ENCODE data around the gene ATG13. TPM values are rescaled to one million over a fixed set of nuclear protein-coding genes. Genes with fewer than 3 reads are reported as not detected.
"Not testable (repeated sequence)": the region's sequence is repeated elsewhere in the genome, so short reads cannot be mapped to it uniquely, and the experiment has no call there.

The ATG13 gene
- polyA plus RNA-seq, 1 donor: 52.9 TPM

DNA sequence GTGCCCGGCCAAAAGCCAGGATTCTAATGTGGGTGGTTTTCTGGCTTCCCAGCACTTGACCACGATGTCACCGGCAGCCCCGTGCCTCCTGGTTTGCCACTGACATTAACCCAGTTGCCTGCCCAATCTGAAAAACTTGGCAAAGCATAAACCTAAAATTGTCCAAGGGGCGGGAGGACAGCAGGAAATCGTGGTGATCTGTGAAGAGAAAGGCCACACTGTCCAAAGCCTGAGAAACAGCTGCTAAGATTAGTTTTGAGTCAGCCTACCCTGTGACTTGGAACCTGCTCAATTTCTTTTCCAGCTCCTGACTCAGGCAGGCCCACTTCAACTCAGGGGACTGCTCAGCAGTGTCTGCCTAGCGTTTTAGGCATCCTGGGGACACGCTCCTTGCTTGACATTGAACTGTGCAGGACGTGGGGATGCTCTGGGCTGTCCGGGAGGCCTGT is 93.5 kb downstream of the ATG13 start:
- Histone ChIP-seq H3K27me3 (ENCODE audit: control insufficient read depth, insufficient read depth, low read length) (no peaks in the 10 kb centered on the region), H3K9me3 (ENCODE audit: control insufficient read depth, low read depth, low read length) (no peaks in the 10 kb centered on the region), H3K4me3 (ENCODE audit: low read length) (no peak overlapping the region), H3K36me3 (ENCODE audit: control insufficient read depth, insufficient read depth, low read length) (peaks cover 13% of the 10 kb centered on the region), H3K4me1 (ENCODE audit: control insufficient read depth, insufficient read depth, low read length) (no peaks in the 10 kb centered on the region), H3K27ac (ENCODE audit: low read length) (no peak overlapping the region)
- no peak for DNase-seq
- no CpG with 5 or more reads among the region's 10 CpGs for WGBS (ENCODE audit: insufficient coverage, low lambda C conversion rate)

DNA sequence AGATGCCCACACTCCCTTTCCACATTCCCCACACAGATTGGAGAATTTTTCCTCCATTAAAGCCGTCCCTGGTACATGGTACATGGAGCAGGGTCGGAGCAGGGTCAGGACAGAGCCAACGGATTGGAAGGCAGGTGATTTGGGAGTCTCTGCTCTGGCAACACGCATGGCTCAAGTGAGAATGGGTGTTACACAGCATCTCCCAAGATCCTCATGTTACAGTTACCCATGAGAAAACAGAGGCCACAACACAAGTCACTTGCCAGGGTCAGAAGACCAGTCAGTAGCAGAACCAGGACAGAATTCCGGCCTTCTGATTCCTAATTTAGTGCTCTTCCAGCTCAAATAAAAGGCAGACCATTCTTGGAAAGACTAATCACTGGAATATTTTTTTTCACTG is 94.0 kb downstream of the ATG13 start:
- Histone ChIP-seq H3K4me1 (ENCODE audit: control insufficient read depth, insufficient read depth, low read length) (no peaks in the 10 kb centered on the region), H3K27me3 (ENCODE audit: control insufficient read depth, insufficient read depth, low read length) (no peaks in the 10 kb centered on the region), H3K36me3 (ENCODE audit: control insufficient read depth, insufficient read depth, low read length) (peaks cover 11% of the 10 kb centered on the region), H3K4me3 (ENCODE audit: low read length) (no peak overlapping the region), H3K27ac (ENCODE audit: low read length) (no peak overlapping the region), H3K9me3 (ENCODE audit: control insufficient read depth, low read depth, low read length) (no peaks in the 10 kb centered on the region)
- DNase-seq: no peak
- no CpG with 5 or more reads among the region's 5 CpGs for WGBS (ENCODE audit: insufficient coverage, low lambda C conversion rate)

DNA sequence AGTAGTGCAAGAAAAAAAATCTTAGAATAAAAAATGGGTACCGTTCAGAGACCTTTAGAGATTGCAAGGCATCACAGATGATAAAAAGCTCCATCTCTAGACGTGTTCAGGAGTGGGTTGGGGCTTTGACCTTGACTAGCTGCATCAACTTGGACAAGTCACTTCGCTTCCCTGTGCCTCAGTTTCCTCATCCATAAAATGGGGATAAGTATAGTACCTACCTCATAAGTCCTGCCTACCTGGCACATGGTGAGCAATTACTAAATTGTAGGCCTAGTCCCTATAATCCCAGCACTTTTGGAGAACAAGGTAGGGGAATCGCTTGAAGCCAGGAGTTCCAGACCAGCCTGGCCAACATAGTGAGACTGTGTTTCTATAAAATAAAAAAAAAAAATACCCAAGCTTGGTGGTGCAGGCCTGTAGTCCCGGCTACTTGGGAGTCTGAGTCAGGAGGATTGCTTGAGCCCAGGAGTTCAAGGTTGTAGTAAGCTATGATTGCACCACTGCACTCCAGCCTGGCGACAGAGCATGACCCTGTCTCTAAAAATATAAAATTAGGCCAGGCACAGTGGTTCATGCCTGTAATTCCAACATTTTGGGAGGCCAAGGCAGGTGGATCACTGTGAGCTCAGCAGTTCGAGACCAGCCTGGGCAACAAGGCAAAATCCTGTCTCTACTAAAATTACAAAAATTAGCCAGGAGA is 95.7 kb downstream of the ATG13 start:
- Histone ChIP-seq H3K9me3 (ENCODE audit: control insufficient read depth, low read depth, low read length) (no peaks in the 10 kb centered on the region), H3K36me3 (ENCODE audit: control insufficient read depth, insufficient read depth, low read length) (no peaks in the 10 kb centered on the region), H3K4me1 (ENCODE audit: control insufficient read depth, insufficient read depth, low read length) (peaks cover 4% of the 10 kb centered on the region), H3K4me3 (ENCODE audit: low read length) (no peak overlapping the region), H3K27ac (ENCODE audit: low read length) (no peak overlapping the region), H3K27me3 (ENCODE audit: control insufficient read depth, insufficient read depth, low read length) (no peaks in the 10 kb centered on the region)
- DNase-seq: no peak
- 100% methylated on average over 1 of the region's 7 CpGs for WGBS (ENCODE audit: insufficient coverage, low lambda C conversion rate)

DNA sequence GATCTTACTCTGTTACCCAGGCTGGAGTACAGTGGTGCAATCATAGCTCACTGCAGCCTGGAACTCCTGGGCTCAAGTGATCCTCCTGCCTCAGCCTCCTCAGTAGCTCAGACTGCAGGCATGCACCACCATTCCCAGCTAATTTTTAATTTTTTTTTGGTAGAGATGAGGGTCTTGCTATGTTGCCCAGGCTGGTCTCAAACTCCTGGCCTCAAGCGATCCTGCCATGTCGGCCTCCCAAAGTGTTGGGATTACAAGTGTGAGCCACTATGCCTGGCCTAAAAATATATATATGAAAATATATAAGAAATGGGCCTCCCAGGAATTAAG is 100.4 kb downstream of the ATG13 start:
- peaks cover 17% of the 10 kb centered on the region for H3K4me1 ChIP-seq (ENCODE audit: control insufficient read depth, insufficient read depth, low read length)
- H3K36me3 ChIP-seq (ENCODE audit: control insufficient read depth, insufficient read depth, low read length); H3K4me3 ChIP-seq (ENCODE audit: low read length); H3K27ac ChIP-seq (ENCODE audit: low read length); H3K27me3 ChIP-seq (ENCODE audit: control insufficient read depth, insufficient read depth, low read length); DNase-seq; H3K9me3 ChIP-seq (ENCODE audit: control insufficient read depth, low read depth, low read length): not testable (repeated sequence)
- no CpG with 5 or more reads among the region's 2 CpGs for WGBS (ENCODE audit: insufficient coverage, low lambda C conversion rate)

DNA sequence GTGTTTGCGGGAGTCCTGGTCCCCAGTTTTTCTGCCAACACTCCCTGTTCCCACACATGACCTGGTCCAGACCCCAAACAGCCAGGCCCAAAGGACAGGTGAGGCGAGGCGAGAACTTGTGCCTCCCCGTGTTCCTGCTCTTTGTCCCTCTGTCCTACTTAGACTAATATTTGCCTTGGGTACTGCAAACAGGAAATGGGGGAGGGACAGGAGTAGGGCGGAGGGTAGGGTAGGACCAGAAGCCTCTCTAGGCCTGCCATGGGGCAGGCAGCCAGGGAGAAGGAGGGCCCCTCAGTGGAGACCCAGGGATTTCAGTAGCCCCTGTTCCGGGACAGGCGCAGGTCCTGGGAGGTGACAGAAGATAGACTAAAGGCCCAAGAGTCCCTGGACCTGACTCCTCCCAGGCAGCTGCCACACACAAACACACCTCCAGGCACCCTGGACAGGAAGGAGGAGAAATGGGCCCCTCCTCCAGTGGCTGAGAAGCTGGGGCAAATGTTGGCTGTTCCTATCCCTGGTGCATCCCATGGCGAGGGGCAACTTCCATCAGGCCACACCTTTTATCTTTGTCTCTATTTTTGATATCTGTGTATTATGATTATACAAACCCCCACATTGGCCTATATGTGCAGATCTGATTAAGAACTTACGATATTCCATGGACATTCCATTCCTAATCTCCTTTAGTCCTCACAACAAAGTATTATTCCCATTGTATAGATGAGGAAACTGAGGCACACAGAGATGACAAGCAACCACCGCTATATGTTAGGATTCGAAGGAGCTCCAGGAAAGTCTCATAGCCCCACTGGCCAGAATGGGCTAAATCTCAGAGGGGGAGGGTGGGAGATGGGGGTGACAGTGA is 101.0 kb downstream of the ATG13 start:
- H3K27ac ChIP-seq (ENCODE audit: low read length): no peak overlapping the region
- H3K27me3 ChIP-seq (ENCODE audit: control insufficient read depth, insufficient read depth, low read length): no peaks in the 10 kb centered on the region
- no CpG with 5 or more reads among the region's 11 CpGs for WGBS (ENCODE audit: insufficient coverage, low lambda C conversion rate)
- peak; percentile 30 to 74 for DNase-seq
- H3K9me3 ChIP-seq (ENCODE audit: control insufficient read depth, low read depth, low read length): no peaks in the 10 kb centered on the region
- no peak overlapping the region for H3K4me3 ChIP-seq (ENCODE audit: low read length)
- H3K36me3 ChIP-seq (ENCODE audit: control insufficient read depth, insufficient read depth, low read length): no peaks in the 10 kb centered on the region
- peaks cover 17% of the 10 kb centered on the region for H3K4me1 ChIP-seq (ENCODE audit: control insufficient read depth, insufficient read depth, low read length)

DNA sequence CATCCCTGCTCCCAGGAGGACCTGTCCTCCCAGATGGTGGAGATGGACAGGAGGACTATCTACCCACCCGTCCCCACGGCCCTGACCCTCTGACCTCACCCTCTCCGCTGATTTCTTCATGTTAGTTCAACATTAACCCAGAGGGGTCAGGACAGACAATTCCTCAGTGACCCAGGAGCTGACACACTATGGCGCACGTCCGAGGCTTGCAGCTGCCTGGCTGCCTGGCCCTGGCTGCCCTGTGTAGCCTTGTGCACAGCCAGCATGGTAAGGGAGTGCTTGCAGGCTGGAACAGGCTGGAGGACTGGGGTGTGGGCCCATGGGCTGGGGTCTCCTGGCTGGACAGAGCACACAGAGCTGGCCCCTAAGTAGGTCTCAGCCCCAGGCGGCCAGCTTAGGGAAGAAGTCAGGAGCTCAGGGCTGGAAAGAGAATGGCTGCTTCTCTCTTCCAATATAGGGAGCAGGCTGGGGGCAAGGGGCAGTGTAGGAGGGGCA is 101.7 kb downstream of the ATG13 start, which contains the start of gene F2:
F2 (plus strand) TSS at position 166 of the 495 bp plus-strand sequence; CDS start at position 189, 23 bp downstream.
- Histone ChIP-seq H3K4me3 (ENCODE audit: low read length) (no peak within 1 kb of the TSS), H3K27ac (ENCODE audit: low read length) (no peak within 1 kb of the TSS), H3K36me3 (ENCODE audit: control insufficient read depth, insufficient read depth, low read length) (no peaks in the 10 kb centered on the region), H3K27me3 (ENCODE audit: control insufficient read depth, insufficient read depth, low read length) (no peaks in the 10 kb centered on the region), H3K4me1 (ENCODE audit: control insufficient read depth, insufficient read depth, low read length) (peaks cover 17% of the 10 kb centered on the region), H3K9me3 (ENCODE audit: control insufficient read depth, low read depth, low read length) (no peaks in the 10 kb centered on the region)
- no CpG with 5 or more reads among the region's 7 CpGs for WGBS (ENCODE audit: insufficient coverage, low lambda C conversion rate)
- DNase-seq: no peak

DNA sequence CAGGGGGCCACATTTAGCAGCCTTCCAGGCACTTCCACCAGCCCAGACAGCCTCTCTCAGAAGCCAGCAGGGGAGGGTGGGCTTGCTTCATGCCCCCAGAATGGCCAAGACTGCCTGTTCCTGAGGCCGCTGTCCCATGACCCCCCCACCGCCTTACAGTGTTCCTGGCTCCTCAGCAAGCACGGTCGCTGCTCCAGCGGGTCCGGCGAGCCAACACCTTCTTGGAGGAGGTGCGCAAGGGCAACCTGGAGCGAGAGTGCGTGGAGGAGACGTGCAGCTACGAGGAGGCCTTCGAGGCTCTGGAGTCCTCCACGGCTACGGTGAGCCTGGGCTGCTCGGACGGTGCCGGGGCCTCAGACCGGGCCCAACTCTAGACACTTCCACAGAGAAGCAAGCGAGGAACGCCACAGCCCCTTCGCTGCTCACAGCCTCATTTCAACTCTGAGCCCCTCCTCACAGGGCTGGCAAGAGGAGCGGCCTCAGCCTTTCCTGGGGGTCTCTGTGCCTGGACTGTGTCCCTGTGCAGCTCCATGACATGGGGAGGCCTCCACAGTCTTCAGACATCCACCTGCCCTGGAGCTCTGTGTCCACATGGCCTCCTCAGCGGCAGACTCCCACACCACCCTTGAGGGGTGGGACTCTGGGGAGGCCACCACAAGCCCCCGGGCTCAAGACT is 102.3 kb downstream of the ATG13 start:
- DNase-seq: no peak
- WGBS (ENCODE audit: insufficient coverage, low lambda C conversion rate): no CpG with 5 or more reads among the region's 25 CpGs
- Histone ChIP-seq H3K27me3 (ENCODE audit: control insufficient read depth, insufficient read depth, low read length) (no peaks in the 10 kb centered on the region), H3K9me3 (ENCODE audit: control insufficient read depth, low read depth, low read length) (no peaks in the 10 kb centered on the region), H3K27ac (ENCODE audit: low read length) (no peak overlapping the region), H3K36me3 (ENCODE audit: control insufficient read depth, insufficient read depth, low read length) (no peaks in the 10 kb centered on the region), H3K4me1 (ENCODE audit: control insufficient read depth, insufficient read depth, low read length) (peaks cover 17% of the 10 kb centered on the region), H3K4me3 (ENCODE audit: low read length) (no peak overlapping the region)

DNA sequence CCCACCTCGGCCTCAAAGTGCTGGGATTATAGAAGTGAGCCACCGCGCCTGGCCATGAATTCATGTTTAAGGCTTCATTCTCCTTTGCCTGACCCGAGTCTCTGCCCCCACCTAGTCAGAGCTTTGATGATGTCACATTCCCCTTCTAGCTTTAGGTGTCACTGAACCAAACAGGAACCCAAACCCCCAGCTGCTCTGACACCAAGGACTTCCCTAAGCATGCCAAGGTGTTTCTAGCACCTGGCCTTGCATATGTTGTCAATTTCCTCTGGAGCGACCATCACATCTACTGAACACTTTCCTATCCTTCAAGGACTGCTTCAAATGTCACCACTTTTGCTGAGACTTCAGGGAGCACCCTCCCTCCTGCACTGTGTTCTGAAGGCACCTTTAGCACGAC is 103.9 kb downstream of the ATG13 start:
- peaks cover 17% of the 10 kb centered on the region for H3K4me1 ChIP-seq (ENCODE audit: control insufficient read depth, insufficient read depth, low read length)
- WGBS (ENCODE audit: insufficient coverage, low lambda C conversion rate): 86% methylated on average over 1 of the region's 6 CpGs
- no peaks in the 10 kb centered on the region for H3K27me3 ChIP-seq (ENCODE audit: control insufficient read depth, insufficient read depth, low read length)
- no peak for DNase-seq
- H3K36me3 ChIP-seq (ENCODE audit: control insufficient read depth, insufficient read depth, low read length): no peaks in the 10 kb centered on the region
- no peak overlapping the region for H3K4me3 ChIP-seq (ENCODE audit: low read length)
- no peak overlapping the region for H3K27ac ChIP-seq (ENCODE audit: low read length)
- no peaks in the 10 kb centered on the region for H3K9me3 ChIP-seq (ENCODE audit: control insufficient read depth, low read depth, low read length)

DNA sequence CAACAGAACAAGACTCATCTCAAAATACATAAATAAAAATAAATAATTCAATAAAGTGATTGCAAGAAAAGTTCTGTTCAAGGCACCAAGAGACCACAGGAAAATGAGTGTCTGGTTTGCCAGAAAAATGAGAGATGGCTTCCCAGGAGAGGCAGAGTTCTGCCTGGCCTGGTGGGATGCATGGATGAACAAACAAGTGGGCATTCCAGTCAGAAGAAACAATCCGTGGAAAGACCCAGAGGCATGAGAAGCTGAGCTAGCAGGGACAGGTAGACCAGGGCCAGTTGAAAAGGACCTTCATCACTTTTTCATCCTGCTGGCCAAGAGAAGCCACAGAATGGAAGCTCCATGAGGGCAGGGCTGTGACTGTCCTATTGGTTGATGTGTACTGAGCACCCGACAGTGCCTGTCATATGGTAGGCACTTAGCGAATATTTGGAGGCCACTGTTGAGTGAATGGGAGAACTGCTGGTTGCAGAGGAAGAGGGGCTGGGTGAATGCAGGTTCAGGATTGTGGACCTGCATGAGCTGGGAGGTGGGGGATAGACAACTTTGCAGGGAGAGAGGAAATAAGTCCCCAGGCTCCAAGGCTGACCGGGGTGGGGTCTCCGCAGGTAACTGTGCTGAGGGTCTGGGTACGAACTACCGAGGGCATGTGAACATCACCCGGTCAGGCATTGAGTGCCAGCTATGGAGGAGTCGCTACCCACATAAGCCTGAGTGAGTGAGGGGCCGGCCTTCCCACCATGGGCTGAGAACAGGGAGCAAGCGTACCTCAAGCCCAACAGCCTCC is 105.4 kb downstream of the ATG13 start:
- no CpG with 5 or more reads among the region's 11 CpGs for WGBS (ENCODE audit: insufficient coverage, low lambda C conversion rate)
- H3K27me3 ChIP-seq (ENCODE audit: control insufficient read depth, insufficient read depth, low read length): no peaks in the 10 kb centered on the region
- no peak overlapping the region for H3K27ac ChIP-seq (ENCODE audit: low read length)
- H3K4me3 ChIP-seq (ENCODE audit: low read length): no peak overlapping the region
- no peaks in the 10 kb centered on the region for H3K36me3 ChIP-seq (ENCODE audit: control insufficient read depth, insufficient read depth, low read length)
- H3K4me1 ChIP-seq (ENCODE audit: control insufficient read depth, insufficient read depth, low read length): peaks cover 15% of the 10 kb centered on the region
- H3K9me3 ChIP-seq (ENCODE audit: control insufficient read depth, low read depth, low read length): no peaks in the 10 kb centered on the region
- no peak for DNase-seq

DNA sequence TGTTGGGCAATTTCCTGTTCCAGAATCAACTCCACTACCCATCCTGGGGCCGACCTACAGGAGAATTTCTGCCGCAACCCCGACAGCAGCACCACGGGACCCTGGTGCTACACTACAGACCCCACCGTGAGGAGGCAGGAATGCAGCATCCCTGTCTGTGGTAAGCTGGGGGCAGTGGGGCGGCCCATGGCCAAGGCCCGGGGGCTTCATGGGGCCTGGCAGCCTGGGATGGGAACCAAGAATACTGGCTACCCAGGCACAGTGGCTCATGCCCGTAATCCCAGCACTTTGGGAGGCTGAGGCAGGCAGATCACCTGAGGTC is 106.0 kb downstream of the ATG13 start:
- Histone ChIP-seq H3K27ac (ENCODE audit: low read length) (no peak overlapping the region), H3K9me3 (ENCODE audit: control insufficient read depth, low read depth, low read length) (no peaks in the 10 kb centered on the region)
- WGBS (ENCODE audit: insufficient coverage, low lambda C conversion rate): no CpG with 5 or more reads among the region's 8 CpGs

More for the DNA sequence above, 106.0 kb downstream of the ATG13 start:
- no peaks in the 10 kb centered on the region for H3K27me3 ChIP-seq (ENCODE audit: control insufficient read depth, insufficient read depth, low read length)
- H3K4me3 ChIP-seq (ENCODE audit: low read length): no peak overlapping the region
- H3K36me3 ChIP-seq (ENCODE audit: control insufficient read depth, insufficient read depth, low read length): no peaks in the 10 kb centered on the region
- no peak for DNase-seq
- peaks cover 10% of the 10 kb centered on the region for H3K4me1 ChIP-seq (ENCODE audit: control insufficient read depth, insufficient read depth, low read length)

All from large intestine (tissue), 3 donors.